ENCODE measurements around the gene SPDYE5. TPM values are rescaled to one million over a fixed set of nuclear protein-coding genes. Genes with fewer than 3 reads are reported as not detected.

The SPDYE5 gene
- total RNA-seq, 1 donor from 2014 or later, result not detected

DNA sequence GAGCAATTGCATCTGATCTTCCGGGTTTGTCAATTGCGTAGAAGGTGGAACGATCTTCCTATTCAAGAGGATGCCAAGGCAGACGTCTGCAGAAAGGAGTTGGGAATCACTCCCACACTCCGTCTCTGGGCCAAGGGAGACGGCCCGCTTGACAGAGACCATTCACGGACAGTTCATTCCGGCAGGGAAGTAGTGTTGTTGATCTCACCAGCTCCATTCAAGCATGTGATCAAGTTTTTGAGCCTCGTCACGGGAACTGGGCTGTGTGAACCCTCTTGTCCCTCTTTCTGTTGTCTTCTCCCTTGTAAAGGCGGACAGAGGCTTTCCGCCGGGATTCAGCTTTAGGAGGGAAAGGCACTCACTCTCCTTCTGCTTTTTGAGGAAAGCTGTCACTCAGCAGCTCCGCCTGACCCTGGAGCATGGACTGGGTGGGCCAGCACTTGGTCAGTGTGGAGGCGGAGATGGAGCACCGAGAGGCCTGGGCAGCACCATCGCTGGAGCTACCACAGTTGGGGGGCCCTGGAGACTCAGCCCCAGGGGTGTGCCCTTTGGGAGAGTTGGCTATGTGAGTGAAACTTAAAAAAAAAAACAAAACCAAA is 44.9 kb downstream of the SPDYE5 start:
- no peak for DNase-seq

DNA sequence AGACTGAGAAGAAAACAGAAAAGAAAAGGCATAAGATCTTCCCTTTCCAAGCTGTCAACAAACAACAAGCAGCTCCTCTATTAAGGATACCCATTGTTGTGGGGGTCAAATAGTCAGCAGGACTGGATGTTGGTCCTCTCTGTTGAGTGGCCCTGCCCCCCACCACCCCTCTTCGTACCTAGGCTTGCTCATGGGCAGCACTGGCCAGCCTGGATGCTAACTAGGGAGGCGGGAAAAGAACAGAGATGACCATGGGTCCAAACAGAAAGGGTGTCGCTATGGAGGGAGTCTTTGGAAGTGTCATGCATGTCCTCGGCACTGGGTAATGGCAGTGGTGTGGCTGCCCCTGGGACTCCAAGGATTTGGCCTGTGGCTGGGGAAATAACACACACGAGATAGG is 45.6 kb downstream of the SPDYE5 start:
- no peak for DNase-seq

DNA sequence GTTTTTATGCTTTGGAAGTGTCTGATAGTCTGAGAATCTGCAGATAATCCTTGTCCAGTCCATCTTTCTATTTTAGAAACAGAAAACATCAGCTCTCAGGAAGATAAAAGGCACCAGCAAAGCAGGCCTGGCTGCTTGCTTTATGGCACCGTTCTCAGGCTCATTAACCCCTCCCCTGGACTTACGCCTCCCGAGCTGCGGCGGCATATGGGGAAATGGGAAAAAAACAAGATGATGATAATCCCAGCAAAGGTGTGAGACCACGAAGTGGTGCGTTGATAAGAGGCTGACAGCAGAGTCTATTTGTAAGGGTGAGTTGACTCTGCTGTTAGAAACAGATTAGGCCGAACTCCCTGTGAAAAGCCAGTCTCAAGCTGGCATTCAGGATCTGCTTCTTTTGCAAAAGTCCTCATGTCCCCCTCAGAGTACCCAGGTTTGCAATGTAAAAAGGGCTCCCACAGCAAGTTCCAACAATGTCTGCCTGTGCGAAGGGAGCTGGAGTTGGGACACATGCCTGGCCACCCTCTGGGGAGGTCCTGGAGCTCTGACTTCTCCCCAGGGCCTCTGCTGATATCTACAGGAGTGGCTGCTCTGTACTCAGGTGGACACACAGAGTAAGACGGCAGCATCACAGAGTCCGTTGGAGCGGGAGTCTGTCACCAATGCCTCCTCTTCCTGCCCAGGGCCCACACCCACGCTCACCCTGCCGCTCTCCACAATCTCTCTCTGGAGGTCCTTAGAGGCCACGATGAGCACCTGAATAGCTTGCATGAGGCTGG is 54.3 kb downstream of the SPDYE5 start:
- DNase-seq, result no peak

Small RNA genes lying within 50 kb of the gene (small RNA-seq; reads per million reads assigned to genes)
- gene AC211429.1 (ENCODE audit: low replicate concordance) (not detected), gene RF00019 (ENCODE audit: low replicate concordance) (not detected)

Other genes with a start within 250 kb of the SPDYE5 start
- 1.7 TPM for gene TRIM73, start 96.7 kb upstream of the SPDYE5 start, total RNA-seq
- 14.5 TPM for gene POM121C, start 6.0 kb upstream of the SPDYE5 start, total RNA-seq
- 11.8 TPM for gene HIP1, start 246.6 kb downstream of the SPDYE5 start, total RNA-seq

All from skin of body (tissue), 3 donors.